ENCODE results near the gene SERINC5.
A peak's percentile ranks its signal among the peaks of the same experiment; 100 is the strongest.

Gene SERINC5

GRCh38 chr5:80094236-80094738, 161.6 kb downstream of the SERINC5 start:
- DNase-seq (ENCODE audit: low read depth), result no peak

GRCh38 chr5:80093796-80094195, 162.1 kb downstream of the SERINC5 start:
- DNase-seq (ENCODE audit: low read depth), result no peak

- no peak for DNase-seq (ENCODE audit: low read depth)
Measured at GRCh38 chr5:80092486-80093107, 163.3 kb downstream of the SERINC5 start.

- peak; percentile 73 for DNase-seq (ENCODE audit: low read depth)
Measured at GRCh38 chr5:80091792-80092192, 164.1 kb downstream of the SERINC5 start.

GRCh38 chr5:80090884-80091166, 165.0 kb downstream of the SERINC5 start:
- DNase-seq (ENCODE audit: low read depth), result peak; percentile 15

- DNase-seq (ENCODE audit: low read depth), result peak; percentile 92
Measured at GRCh38 chr5:80083101-80083890, 172.6 kb downstream of the SERINC5 start.

- peak; percentile 76 for DNase-seq (ENCODE audit: low read depth)
Measured at GRCh38 chr5:80082731-80083100, 173.1 kb downstream of the SERINC5 start.

- DNase-seq (ENCODE audit: low read depth), result no peak
Measured at GRCh38 chr5:80082281-80082680, 173.6 kb downstream of the SERINC5 start.

GRCh38 chr5:80078921-80079320, 176.9 kb downstream of the SERINC5 start:
- no peak for DNase-seq (ENCODE audit: low read depth)

- DNase-seq (ENCODE audit: low read depth), result no peak
Measured at GRCh38 chr5:80077051-80077714, 178.7 kb downstream of the SERINC5 start.

GRCh38 chr5:80076131-80077050, 179.5 kb downstream of the SERINC5 start:
- DNase-seq (ENCODE audit: low read depth), result no peak

GRCh38 chr5:80072103-80073073, 183.5 kb downstream of the SERINC5 start:
- no peak for DNase-seq (ENCODE audit: low read depth)

- no peak for DNase-seq (ENCODE audit: low read depth)
Measured at GRCh38 chr5:80071510-80072021, 184.3 kb downstream of the SERINC5 start.

- no peak for DNase-seq (ENCODE audit: low read depth)
Measured at GRCh38 chr5:80070338-80071056, 185.4 kb downstream of the SERINC5 start.

- DNase-seq (ENCODE audit: low read depth), result no peak
Measured at GRCh38 chr5:80069918-80070318, 185.9 kb downstream of the SERINC5 start.

GRCh38 chr5:80069251-80069800, 186.5 kb downstream of the SERINC5 start:
- DNase-seq (ENCODE audit: low read depth), result no peak

GRCh38 chr5:80068775-80069174, 187.1 kb downstream of the SERINC5 start:
- no peak for DNase-seq (ENCODE audit: low read depth)

GRCh38 chr5:80068246-80068636, 187.6 kb downstream of the SERINC5 start:
- no peak for DNase-seq (ENCODE audit: low read depth)

- DNase-seq (ENCODE audit: low read depth), result no peak
Measured at GRCh38 chr5:80067531-80068245, 188.2 kb downstream of the SERINC5 start.

Measured in ELR (cell line).